ENCODE results near the gene APAF1.

Gene APAF1

DNA sequence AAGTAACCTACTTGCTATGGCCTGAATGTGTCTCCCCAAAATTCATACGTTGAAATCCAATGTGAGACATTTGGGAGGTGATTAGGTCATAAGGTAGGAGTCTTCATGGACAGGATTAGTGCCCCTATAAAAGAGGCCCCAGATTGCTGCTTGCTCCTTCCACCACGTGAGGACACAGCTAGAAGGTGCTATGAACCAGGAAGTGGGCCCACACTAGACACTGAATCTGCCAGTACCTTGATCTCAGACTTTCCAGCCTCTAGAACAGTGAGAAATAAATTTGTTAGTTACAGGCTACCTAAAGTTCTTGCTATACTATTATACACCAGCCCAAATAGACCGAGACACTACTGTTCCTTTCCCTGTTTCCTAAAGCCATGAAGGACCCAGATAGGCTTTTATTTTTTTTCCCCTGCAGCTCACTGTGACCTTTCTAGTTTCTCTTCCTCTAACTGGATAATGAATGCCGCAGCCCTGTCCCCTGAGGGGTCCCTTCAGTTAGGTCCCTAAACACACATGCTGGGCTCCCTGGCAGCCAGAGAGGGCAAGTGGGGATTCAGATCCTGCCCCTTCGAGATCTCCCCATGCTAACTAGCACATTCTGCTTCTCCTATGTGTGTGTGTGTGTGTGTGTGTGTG, 32.3 kb upstream of the APAF1 start:
- TF ChIP-seq RAD21 (IDR thresholded peaks at IDR 0.05; ENCODE audit: low read depth) (no peak), TEAD4 (IDR thresholded peaks at IDR 0.05) (no peak), FOXM1 (IDR thresholded peaks at IDR 0.05; ENCODE audit: borderline replicate concordance, low read depth) (no peak), ZBTB7A (IDR thresholded peaks at IDR 0.05; ENCODE audit: low read depth) (no peak), CEBPB (IDR thresholded peaks at IDR 0.05) (no peak), REST (IDR thresholded peaks at IDR 0.05; ENCODE audit: low read depth) (no peak), USF1 (IDR thresholded peaks at IDR 0.05) (no peak), YY1 (IDR thresholded peaks at IDR 0.05; ENCODE audit: low read depth) (no peak), EP300 (IDR thresholded peaks at IDR 0.05; ENCODE audit: borderline replicate concordance) (no peak), TCF12 (IDR thresholded peaks at IDR 0.05; ENCODE audit: low read depth) (no peak)

DNA sequence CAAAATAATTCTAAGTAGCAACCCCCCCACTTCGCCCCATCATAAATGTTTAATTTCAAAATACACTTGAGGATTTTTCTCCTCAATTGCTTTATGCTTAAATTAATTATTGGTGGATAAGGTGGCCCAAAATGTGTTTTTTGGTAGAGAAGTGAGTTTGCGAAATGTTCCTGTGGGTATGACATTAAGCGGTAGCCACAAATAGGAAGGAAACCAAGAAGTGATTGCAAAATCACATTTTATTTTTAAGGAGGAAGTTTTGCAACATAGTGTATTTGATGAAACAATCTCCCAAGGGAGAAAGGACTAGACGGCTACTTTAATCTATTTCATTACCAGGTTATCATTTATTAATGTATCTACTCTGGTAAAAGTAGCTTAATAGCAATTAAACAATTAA, 26.1 kb upstream of the APAF1 start:
- no peak for TF ChIP-seq NFIC (IDR thresholded peaks at IDR 0.05)
- TF ChIP-seq YY1 (IDR thresholded peaks at IDR 0.05; ENCODE audit: low read depth), result no peak
- no peak for TF ChIP-seq CREB1 (IDR thresholded peaks at IDR 0.05; ENCODE audit: low read depth)
- TF ChIP-seq REST (IDR thresholded peaks at IDR 0.05; ENCODE audit: low read depth), result no peak
- TF ChIP-seq TAF1 (IDR thresholded peaks at IDR 0.05; ENCODE audit: low read depth), result no peak
- TF ChIP-seq MAX (IDR thresholded peaks at IDR 0.05), result no peak
- no peak for TF ChIP-seq CEBPB (IDR thresholded peaks at IDR 0.05)
- no peak for TF ChIP-seq USF1 (IDR thresholded peaks at IDR 0.05)
- no peak for TF ChIP-seq TCF12 (IDR thresholded peaks at IDR 0.05; ENCODE audit: low read depth)
- no peak for TF ChIP-seq EGR1 (IDR thresholded peaks at IDR 0.05)
- TF ChIP-seq TEAD4 (IDR thresholded peaks at IDR 0.05), result no peak
- no peak for TF ChIP-seq ZBTB7A (IDR thresholded peaks at IDR 0.05; ENCODE audit: low read depth)
- TF ChIP-seq FOXM1 (IDR thresholded peaks at IDR 0.05; ENCODE audit: borderline replicate concordance, low read depth), result no peak
- no peak for TF ChIP-seq RAD21 (IDR thresholded peaks at IDR 0.05; ENCODE audit: low read depth)
- no peak for TF ChIP-seq EP300 (IDR thresholded peaks at IDR 0.05; ENCODE audit: borderline replicate concordance)

DNA sequence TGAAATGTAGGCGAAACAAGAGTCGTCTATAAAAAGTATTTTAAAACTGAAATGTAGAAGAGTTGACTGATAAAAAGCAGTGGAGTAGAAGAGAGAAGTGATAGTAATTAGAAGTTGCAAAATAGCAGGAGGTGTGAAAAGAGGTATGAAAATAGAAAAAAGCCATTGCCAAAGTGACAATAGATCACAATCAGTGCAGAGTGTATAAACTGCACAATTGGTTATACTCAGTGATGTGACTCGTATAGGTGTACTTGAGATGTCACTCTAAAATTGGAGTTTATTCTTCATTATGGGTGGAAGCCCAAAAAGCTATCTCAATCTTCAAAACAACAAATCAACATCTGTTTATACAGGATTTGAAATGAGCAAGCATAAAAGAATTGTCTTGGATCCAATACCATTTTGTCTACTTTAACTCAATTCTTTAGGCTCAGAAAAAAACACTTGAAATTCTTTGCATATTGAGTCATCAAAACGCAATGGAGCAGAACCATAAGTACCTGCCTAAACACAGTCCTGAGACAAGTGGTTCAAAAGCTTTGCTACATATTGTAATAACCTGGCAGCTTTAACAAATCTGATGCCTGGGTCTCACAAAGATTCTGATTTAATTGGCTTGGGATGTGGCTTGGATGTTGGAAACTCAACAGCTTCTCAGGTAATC, 9.3 kb upstream of the APAF1 start:
- TF ChIP-seq TCF12 (IDR thresholded peaks at IDR 0.05; ENCODE audit: low read depth), result peak; percentile 57; the same call in 1 of the 2 replicates
- peak; percentile 65; the same call in 1 of the 2 replicates for TF ChIP-seq NFIC (IDR thresholded peaks at IDR 0.05)
- TF ChIP-seq REST (IDR thresholded peaks at IDR 0.05; ENCODE audit: low read depth), result no peak
- TF ChIP-seq EGR1 (IDR thresholded peaks at IDR 0.05), result no peak
- peak; percentile 65; the same call in 1 of the 2 replicates for TF ChIP-seq FOXM1 (IDR thresholded peaks at IDR 0.05; ENCODE audit: borderline replicate concordance, low read depth)
- TF ChIP-seq EP300 (IDR thresholded peaks at IDR 0.05; ENCODE audit: borderline replicate concordance), result peak; percentile 63; the same call in 1 of the 2 replicates
- TF ChIP-seq CEBPB (IDR thresholded peaks at IDR 0.05), result no peak
- TF ChIP-seq TEAD4 (IDR thresholded peaks at IDR 0.05), result peak; percentile 96

DNA sequence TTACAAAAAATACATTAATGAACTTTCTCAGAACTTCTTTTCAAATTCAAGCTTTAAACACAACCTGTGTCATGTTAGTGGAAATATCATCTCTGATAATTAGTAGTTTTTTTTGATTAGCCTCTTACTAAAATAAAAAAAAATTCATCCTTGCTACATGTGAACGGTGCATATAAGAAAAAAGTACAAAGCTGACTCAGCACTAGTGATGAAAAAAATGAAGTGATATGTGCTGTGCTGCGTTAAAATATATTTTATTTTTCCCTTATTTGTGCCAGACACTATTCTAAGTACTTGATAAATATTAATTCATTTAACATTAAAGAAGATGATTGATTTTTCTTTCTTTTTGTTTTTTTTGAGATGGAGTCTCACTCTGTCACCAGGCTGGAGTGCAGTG, 8.0 kb upstream of the APAF1 start:
- TF ChIP-seq EP300 (IDR thresholded peaks at IDR 0.05; ENCODE audit: borderline replicate concordance) (no peak), REST (IDR thresholded peaks at IDR 0.05; ENCODE audit: low read depth) (no peak), TAF1 (IDR thresholded peaks at IDR 0.05; ENCODE audit: low read depth) (no peak), USF1 (IDR thresholded peaks at IDR 0.05) (no peak), FOXM1 (IDR thresholded peaks at IDR 0.05; ENCODE audit: borderline replicate concordance, low read depth) (no peak), CREB1 (IDR thresholded peaks at IDR 0.05; ENCODE audit: low read depth) (no peak), TEAD4 (IDR thresholded peaks at IDR 0.05) (no peak)
